MCF 10A (cell line): ENCODE measurements around the gene SCARB1. TPM values are rescaled to one million over a fixed set of nuclear protein-coding genes. Genes with fewer than 3 reads are reported as not detected.
A peak's percentile ranks its signal among the peaks of the same experiment; 100 is the strongest.

Experiments used
- BruUV-seq: library from RNA; stranded (reverse); fragments of 400-500 nt; replicated peaks from 2 replicates; lab custom pipeline; 2021; lab: Mats Ljungman, UMichigan
- CTCF ChIA-PET: fragments of 300-600 bp; sonication (Branson Sonifier 250); formaldehyde crosslinking; extraction: SDS; loops from one replicate; lab custom pipeline; 2021; ENCODE audit warnings: antibody characterized with exemption, inconsistent platforms; lab: Yijun Ruan, JAX
- POLR2A ChIA-PET: fragments of 300-600, 350-650 bp; sonication (Branson Sonifier 250); formaldehyde crosslinking; extraction: SDS; loops from one replicate; lab custom pipeline; 2020; ENCODE audit warnings: antibody characterized with exemption, inconsistent platforms; lab: Yijun Ruan, JAX
- DNase-seq: peaks from one replicate; pipeline ENCODE4 v3.0.0-alpha.2; 2018; ENCODE audit not compliant: unreplicated experiment
- H3K27ac Mint-ChIP-seq: one replicate; pipeline ENCODE4 v1.8.0; 2022; ENCODE audit warnings: mild to moderate bottlenecking, low read depth, mixed read lengths; ENCODE audit not compliant: unreplicated experiment
- H3K27me3 Mint-ChIP-seq: one replicate; pipeline ENCODE4 v1.8.0; 2022; ENCODE audit warnings: mixed read lengths; ENCODE audit not compliant: insufficient read depth, unreplicated experiment
- H3K36me3 Mint-ChIP-seq: one replicate; pipeline ENCODE4 v1.8.0; 2022; ENCODE audit warnings: mild to moderate bottlenecking, moderate library complexity, mixed read lengths; ENCODE audit not compliant: insufficient read depth, unreplicated experiment
- H3K4me1 Mint-ChIP-seq: one replicate; pipeline ENCODE4 v1.8.0; 2022; ENCODE audit warnings: mixed read lengths; ENCODE audit not compliant: insufficient read depth, unreplicated experiment
- H3K4me3 Mint-ChIP-seq: one replicate; pipeline ENCODE4 v1.8.0; 2022; ENCODE audit warnings: mild to moderate bottlenecking, moderate library complexity, mixed read lengths; ENCODE audit not compliant: unreplicated experiment
- H3K9me3 Mint-ChIP-seq: one replicate; pipeline ENCODE4 v1.8.0; 2022; ENCODE audit warnings: mixed read lengths; ENCODE audit not compliant: unreplicated experiment
- CTCF ChIP-seq: fragments of 200-600 bp; IDR thresholded peaks from one replicate; pipeline ENCODE4 v1.8.0; 2022; ENCODE audit warnings: antibody characterized with exemption, mild to moderate bottlenecking; ENCODE audit not compliant: unreplicated experiment
- intact Hi-C: fragments of 100-400 bp; cut with micrococcal nuclease; formaldehyde crosslinking; loops from 2 replicates; pipeline ENCODE4 v1.14.1; 2022
- total RNA-seq: library from RNA; stranded (reverse); gene quantifications from 2 replicates; pipeline ENCODE4 v1.2.3, GENCODE V29; 2022

The SCARB1 gene
- total RNA-seq, 1 experiment from 2014 or later = 71.0 TPM

- no TSS peak for BruUV-seq
- ChIA-PET CTCF (interaction anchor here (0.6 to 4.2 kb wide), 9 partner anchors 10 to 185 kb away, joined by 3 to 24 read pairs (median 4); no protein-coding TSS in a partner anchor), POLR2A (interaction anchor here (0.5 to 5.0 kb wide), 14 partner anchors 10 to 1178 kb away, joined by 3 to 42 read pairs (median 4); partner anchors contain the start of gene UBC)
- peaks cover 33% of the 10 kb centered on the region for H3K4me1 Mint-ChIP-seq
- DNase-seq = no peak
- peak overlapping the region; percentile 96 for H3K27ac Mint-ChIP-seq
- intact Hi-C loops = loop anchor here (1.0 to 2.0 kb wide), 2 partner anchors 36 to 77 kb away; partner anchors contain the start of gene SCARB1
- peaks cover 32% of the 10 kb centered on the region for H3K36me3 Mint-ChIP-seq
- no peaks in the 10 kb centered on the region for H3K27me3 Mint-ChIP-seq
- no peaks in the 10 kb centered on the region for H3K9me3 Mint-ChIP-seq
- peak overlapping the region; percentile 58 for H3K4me3 Mint-ChIP-seq
- no peak for TF ChIP-seq CTCF
These were observed 36.0 kb downstream of the SCARB1 start for GRCh38 chr12:124827588-124828184.

GRCh38 chr12:124824195-124824594, 39.5 kb downstream of the SCARB1 start:
- ChIA-PET POLR2A (no interaction called here), CTCF (no interaction called here)
- Mint-ChIP-seq H3K9me3 (no peaks in the 10 kb centered on the region), H3K27ac (no peak overlapping the region), H3K36me3 (peaks cover 20% of the 10 kb centered on the region), H3K4me1 (peaks cover 24% of the 10 kb centered on the region), H3K27me3 (no peaks in the 10 kb centered on the region), H3K4me3 (no peak overlapping the region)
- DNase-seq = no peak
- TF ChIP-seq CTCF = no peak
- BruUV-seq = no TSS peak
- intact Hi-C loops = no loop called here

- Mint-ChIP-seq H3K4me3 (no peak overlapping the region), H3K27me3 (no peaks in the 10 kb centered on the region), H3K9me3 (no peaks in the 10 kb centered on the region), H3K36me3 (peaks cover 17% of the 10 kb centered on the region), H3K27ac (no peak overlapping the region), H3K4me1 (peaks cover 17% of the 10 kb centered on the region)
- CTCF ChIA-PET = no interaction called here
- TF ChIP-seq CTCF = no peak
- no peak for DNase-seq
- no TSS peak for BruUV-seq
- intact Hi-C loops = no loop called here
- POLR2A ChIA-PET = no interaction called here
These were observed 40.2 kb downstream of the SCARB1 start for GRCh38 chr12:124823272-124823970.

- no peak for DNase-seq
- ChIA-PET CTCF (no interaction called here), POLR2A (no interaction called here)
- Mint-ChIP-seq H3K36me3 (peaks cover 15% of the 10 kb centered on the region), H3K4me1 (peaks cover 5% of the 10 kb centered on the region), H3K27me3 (no peaks in the 10 kb centered on the region), H3K9me3 (no peaks in the 10 kb centered on the region), H3K4me3 (no peak overlapping the region), H3K27ac (no peak overlapping the region)
- intact Hi-C loops = no loop called here
- no peak for TF ChIP-seq CTCF
- BruUV-seq = no TSS peak
These were observed 41.4 kb downstream of the SCARB1 start for GRCh38 chr12:124822218-124822617.
